HepG2 (cell line): ENCODE data around the gene OAF. TPM values are rescaled to one million over a fixed set of nuclear protein-coding genes. Genes with fewer than 3 reads are reported as not detected.

Source experiments
- CSRNP1 ChIP-seq: sonication (generic); formaldehyde crosslinking; IDR thresholded peaks from 2 replicates; pipeline ENCODE4 v1.8.1; 2023; ENCODE audit warnings: mild to moderate bottlenecking, missing genetic modification reagents
- HMGA1 ChIP-seq: sonication (generic); formaldehyde crosslinking; conservative IDR thresholded peaks from 2 replicates; pipeline ENCODE4 v1.4.0; 2020; ENCODE audit warnings: missing genetic modification reagents
- KDM2A ChIP-seq: sonication (generic); formaldehyde crosslinking; IDR thresholded peaks from 2 replicates; pipeline ENCODE4 v1.4.0; 2020; ENCODE audit warnings: low read depth, missing genetic modification reagents, borderline replicate concordance
- MAFG ChIP-seq: sonication (generic); formaldehyde crosslinking; IDR thresholded peaks from 2 replicates; pipeline ENCODE4 v1.5.1; 2020; ENCODE audit warnings: mild to moderate bottlenecking, missing genetic modification reagents
- MED1 ChIP-seq: sonication (generic); formaldehyde crosslinking; IDR thresholded peaks from 2 replicates; pipeline ENCODE4 v1.4.0; 2020; ENCODE audit warnings: missing genetic modification reagents
- NFIB ChIP-seq: sonication (generic); formaldehyde crosslinking; IDR thresholded peaks from 2 replicates; pipeline ENCODE4 v1.9.0; 2021; ENCODE audit warnings: missing genetic modification reagents, mild to moderate bottlenecking, borderline replicate concordance
- PLSCR1 ChIP-seq: sonication (generic); formaldehyde crosslinking; IDR thresholded peaks from 2 replicates; pipeline ENCODE4 v1.5.0; 2020; ENCODE audit warnings: missing genetic modification reagents, mild to moderate bottlenecking, borderline replicate concordance
- PTBP1 ChIP-seq: fragments of 200-400 bp; formaldehyde crosslinking; IDR thresholded peaks from 2 replicates; pipeline ENCODE4 v1.6.1; 2018; ENCODE audit warnings: low read length, low read depth; ENCODE audit not compliant: poor library complexity, severe bottlenecking
- REPIN1 ChIP-seq: sonication (generic); formaldehyde crosslinking; IDR thresholded peaks from 2 replicates; pipeline ENCODE4 v1.8.0; 2022; ENCODE audit warnings: missing genetic modification reagents, low read depth, mild to moderate bottlenecking, borderline replicate concordance
- REXO4 ChIP-seq: sonication (generic); formaldehyde crosslinking; IDR thresholded peaks from 2 replicates; pipeline ENCODE4 v1.8.0; 2022; ENCODE audit warnings: missing genetic modification reagents, mild to moderate bottlenecking, borderline replicate concordance
- SKI ChIP-seq: fragments of 450-650 bp; IDR thresholded peaks from one replicate; pipeline ENCODE4 v1.6.1; 2018; ENCODE audit warnings: mild to moderate bottlenecking; ENCODE audit not compliant: partially characterized antibody
- SMAD1 ChIP-seq: sonication (generic); formaldehyde crosslinking; IDR thresholded peaks from 2 replicates; pipeline ENCODE4 v1.4.0; 2020; ENCODE audit warnings: missing genetic modification reagents, low read depth, mild to moderate bottlenecking, borderline replicate concordance
- TEAD3 ChIP-seq: optimal IDR thresholded peaks from 2 replicates; pipeline ENCODE3; 2016; ENCODE audit warnings: borderline replicate concordance
- ZMYM4 ChIP-seq: sonication (generic); formaldehyde crosslinking; IDR thresholded peaks from 2 replicates; pipeline ENCODE4 v1.8.1; 2023; ENCODE audit warnings: mild to moderate bottlenecking, missing genetic modification reagents
- ZNF280B ChIP-seq: sonication (generic); formaldehyde crosslinking; IDR thresholded peaks from 2 replicates; pipeline ENCODE4 v1.5.0; 2020; ENCODE audit warnings: missing genetic modification reagents, mild to moderate bottlenecking, borderline replicate concordance
- ZNF296 ChIP-seq: sonication (generic); formaldehyde crosslinking; conservative IDR thresholded peaks from 2 replicates; pipeline ENCODE4 v1.5.0; 2020; ENCODE audit warnings: mild to moderate bottlenecking, missing genetic modification reagents
- ZNF30 ChIP-seq: sonication (generic); formaldehyde crosslinking; IDR thresholded peaks from 2 replicates; pipeline ENCODE4 v1.5.0; 2020; ENCODE audit warnings: mild to moderate bottlenecking, missing genetic modification reagents
- ZNF607 ChIP-seq: sonication (generic); formaldehyde crosslinking; IDR thresholded peaks from 2 replicates; pipeline ENCODE4 v1.5.1; 2020; ENCODE audit warnings: missing genetic modification reagents, mild to moderate bottlenecking, borderline replicate concordance
- ZNF652 ChIP-seq: IDR thresholded peaks from 2 replicates; pipeline ENCODE4 v1.6.1; 2016; ENCODE audit warnings: low read depth, borderline replicate concordance
- ZNF703 ChIP-seq: sonication (generic); formaldehyde crosslinking; IDR thresholded peaks from 2 replicates; pipeline ENCODE4 v1.5.1; 2020; ENCODE audit warnings: missing genetic modification reagents, mild to moderate bottlenecking, moderate library complexity, borderline replicate concordance
- ZSCAN30 ChIP-seq: sonication (generic); formaldehyde crosslinking; IDR thresholded peaks from 2 replicates; pipeline ENCODE4 v1.5.0; 2020; ENCODE audit warnings: mild to moderate bottlenecking, missing genetic modification reagents
- polyA plus RNA-seq, 8 experiments: library from polyadenylated mRNA; depleted of rRNA in 3 of 8; stranded (reverse) in 7 of 8; unstranded in 1 of 8; fragments of >200 nt; fragmentation: Illumina TruSeq in 4 of 8; extraction: Trizol in 4 of 8; gene quantifications; 2 replicates each; pipeline versions ENCODE4 v1.2.1 to v1.2.3, GENCODE V29; 2011 to 2016; ENCODE audit warnings: low read depth in 4 of 8, missing spikeins in 1 of 8, mixed read lengths in 1 of 8; ENCODE audit not compliant: insufficient read depth in 1 of 8
- total RNA-seq, 5 experiments: library from RNA; depleted of rRNA; stranded (reverse); fragments of >200 nt; fragmentation: Illumina TruSeq; extraction: Trizol; gene quantifications; 2 replicates each; pipeline ENCODE4 v1.2.3, GENCODE V29; 2016; ENCODE audit warnings: low read depth in 1 of 5
- TF ChIP-seq, protein P1 (sequence below): IDR thresholded peaks from 2 replicates; pipeline ENCODE4 v1.6.1; 2016; ENCODE audit warnings: missing biosample characterization, missing genetic modification reagents, low read depth
- TF ChIP-seq, protein P2 (sequence below): sonication (generic); formaldehyde crosslinking; IDR thresholded peaks from 2 replicates; pipeline ENCODE4 v1.8.1; 2023; ENCODE audit warnings: mild to moderate bottlenecking, inconsistent platforms, moderate library complexity, missing genetic modification reagents, borderline replicate concordance

Gene OAF
- total and polyA plus RNA-seq, 2 of the 13 experiments (the other 11 are each of a cell fraction or from before 2014, with no cell fraction given) = 63.7 to 94.6 TPM

- no peak for TF ChIP-seq ZNF607 (CRISPR knock-in tag)
- no peak for TF ChIP-seq ZNF652 (CRISPR knock-in tag)
- peak; percentile 67; the same call in 1 of the 2 replicates for TF ChIP-seq KDM2A (CRISPR knock-in tag)
- TF ChIP-seq SMAD1 (CRISPR knock-in tag) = no peak
- no peak for TF ChIP-seq ZNF296
- no peak for TF ChIP-seq NFIB
- TF ChIP-seq REXO4 (CRISPR knock-in tag) = no peak
- TF ChIP-seq HMGA1 (CRISPR knock-in tag) = no peak
- TF ChIP-seq SKI = no peak
- TF ChIP-seq, protein P1, sequence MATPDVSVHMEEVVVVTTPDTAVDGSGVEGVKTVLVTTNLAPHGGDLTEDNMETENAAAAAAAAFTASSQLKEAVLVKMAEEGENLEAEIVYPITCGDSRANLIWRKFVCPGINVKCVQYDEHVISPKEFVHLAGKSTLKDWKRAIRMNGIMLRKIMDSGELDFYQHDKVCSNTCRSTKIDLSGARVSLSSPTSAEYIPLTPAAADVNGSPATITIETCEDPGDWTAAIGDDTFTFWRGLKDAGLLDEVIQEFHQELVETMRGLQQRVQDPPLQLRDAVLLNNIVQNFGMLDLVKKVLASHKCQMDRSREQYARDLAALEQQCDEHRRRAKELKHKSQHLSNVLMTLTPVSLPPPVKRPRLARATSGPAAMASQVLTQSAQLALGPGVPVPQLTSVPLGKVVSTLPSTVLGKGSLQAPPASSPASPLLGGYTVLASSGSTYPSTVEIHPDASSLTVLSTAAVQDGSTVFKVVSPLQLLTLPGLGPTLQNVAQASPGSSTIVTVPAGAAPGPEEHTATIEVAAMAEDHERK (CRISPR knock-in tag) = no peak
- no peak for TF ChIP-seq ZSCAN30 (CRISPR knock-in tag)
- peak; percentile 49; the same call in 1 of the 2 replicates for TF ChIP-seq ZMYM4 (CRISPR knock-in tag)
- TF ChIP-seq ZNF30 = no peak
- no peak for TF ChIP-seq ZNF280B
- peak; percentile 37; the same call in 1 of the 2 replicates for TF ChIP-seq REPIN1 (CRISPR knock-in tag)
- no peak for TF ChIP-seq CSRNP1 (CRISPR knock-in tag)
- TF ChIP-seq TEAD3 (CRISPR knock-in tag) = no peak
- TF ChIP-seq PTBP1 = no peak
- TF ChIP-seq MAFG (CRISPR knock-in tag) = no peak
- no peak for TF ChIP-seq ZNF703 (CRISPR knock-in tag)
- TF ChIP-seq PLSCR1 = no peak
- 0 out of 2 replicates have a peak, but pooled peaks have one; percentile 9 for TF ChIP-seq MED1 (CRISPR knock-in tag)
- TF ChIP-seq, protein P2, sequence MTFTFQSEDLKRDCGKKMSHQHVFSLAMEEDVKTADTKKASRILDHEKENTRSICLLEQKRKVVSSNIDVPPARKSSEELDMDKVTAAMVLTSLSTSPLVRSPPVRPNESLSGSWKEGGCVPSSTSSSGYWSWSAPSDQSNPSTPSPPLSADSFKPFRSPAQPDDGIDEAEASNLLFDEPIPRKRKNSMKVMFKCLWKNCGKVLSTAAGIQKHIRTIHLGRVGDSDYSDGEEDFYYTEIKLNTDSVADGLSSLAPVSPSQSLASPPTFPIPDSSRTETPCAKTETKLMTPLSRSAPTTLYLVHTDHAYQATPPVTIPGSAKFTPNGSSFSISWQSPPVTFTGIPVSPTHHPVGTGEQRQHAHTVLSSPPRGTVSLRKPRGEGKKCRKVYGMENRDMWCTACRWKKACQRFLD = no peak
These were observed 41.7 kb upstream of the OAF start (continued) for GRCh38 chr11:120168960-120169681.
